Measurements from ENCODE around the gene HIPK1. TPM values are rescaled to one million over a fixed set of nuclear protein-coding genes. Genes with fewer than 3 reads are reported as not detected.

The HIPK1 gene
- total and polyA plus RNA-seq, 12 donors = 7.8 to 91.0 (median 61.2) TPM

DNA sequence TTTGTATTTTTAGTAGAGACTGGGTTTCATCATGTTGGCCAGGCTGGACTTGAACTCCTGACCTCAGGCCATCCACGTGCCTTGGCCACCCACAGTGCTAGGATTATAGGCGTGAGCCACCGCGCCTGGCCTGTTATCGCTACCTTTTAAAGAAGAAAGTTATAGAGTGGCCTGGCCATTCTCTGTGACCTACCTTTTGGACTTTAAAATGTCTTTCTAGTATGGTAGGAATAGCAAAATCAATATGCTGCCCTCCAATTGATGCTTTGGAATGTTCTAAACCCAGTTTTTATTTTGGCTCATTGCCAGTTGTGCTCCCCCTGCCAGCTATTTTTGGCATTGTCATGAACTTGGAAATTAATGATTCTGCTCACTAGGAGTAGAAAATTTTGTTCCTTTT, 19.9 kb downstream of the HIPK1 start:
- DNase-seq (no peak), ATAC-seq (no peak)
- intact Hi-C loops (cut with DNase I) = no loop called here
- Histone ChIP-seq H3K27me3 (no peaks in the 10 kb centered on the region), H3K27ac (no peak overlapping the region), H3K36me3 (peaks cover 0 to 24% (median 0%) of the 10 kb centered on the region in 9 donors), H3K9me3 (no peaks in the 10 kb centered on the region), H3K4me1 (peaks cover 5 to 42% (median 36%) of the 10 kb centered on the region in 9 donors), H3K4me3 (no peak overlapping the region)
- WGBS, 2 donors = 84 to 90% methylated on average over 5 of the region's 5 CpGs
- peak in 7 of 9 donors; percentile 18 to 46 (median 28) for TF ChIP-seq CTCF (IDR thresholded peaks at IDR 0.05)

- no peak for DNase-seq
- no peak for TF ChIP-seq CTCF (IDR thresholded peaks at IDR 0.05)
- 98% methylated on average over 1 of the region's 1 CpG for WGBS, 2 donors
- intact Hi-C loops (cut with DNase I) = no loop called here
- Histone ChIP-seq H3K9me3 (no peaks in the 10 kb centered on the region), H3K4me1 (peaks cover 5 to 40% (median 36%) of the 10 kb centered on the region in 9 donors), H3K27me3 (no peaks in the 10 kb centered on the region), H3K36me3 (peaks cover 0 to 31% (median 8%) of the 10 kb centered on the region in 9 donors), H3K27ac (no peak overlapping the region), H3K4me3 (no peak overlapping the region)
- ATAC-seq = no peak
Measured at GRCh38 chr1:113950908-113951307, 21.8 kb downstream of the HIPK1 start.

DNA sequence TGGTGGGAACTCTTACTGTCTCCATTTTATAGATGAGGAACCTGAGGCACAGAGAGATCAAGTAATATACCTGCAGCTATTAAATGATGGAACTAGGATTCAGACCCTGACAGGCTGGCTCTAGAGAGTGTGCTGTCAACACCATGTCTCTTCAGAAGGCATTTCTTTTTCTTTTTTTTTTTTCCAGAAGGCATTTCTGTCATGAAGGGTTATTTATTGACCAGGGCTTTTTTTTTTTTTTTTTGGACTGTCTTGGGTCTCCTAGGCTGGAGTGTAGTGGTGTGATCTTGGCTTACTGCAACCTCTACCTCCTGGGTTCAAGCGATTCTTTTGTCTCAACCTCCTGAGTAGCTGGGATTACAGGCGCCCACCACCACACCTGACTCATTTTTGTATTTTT, 22.6 kb downstream of the HIPK1 start:
- no peaks in the 10 kb centered on the region for H3K27me3 ChIP-seq
- no peak for DNase-seq
- H3K4me3 ChIP-seq = no peak overlapping the region
- no peaks in the 10 kb centered on the region for H3K9me3 ChIP-seq
- H3K27ac ChIP-seq = no peak overlapping the region
- intact Hi-C loops (cut with DNase I) = no loop called here
- no peak for TF ChIP-seq CTCF (IDR thresholded peaks at IDR 0.05)
- peaks cover 5 to 32% (median 27%) of the 10 kb centered on the region in 9 donors for H3K4me1 ChIP-seq
- 95 to 96% methylated on average over 2 of the region's 2 CpGs for WGBS, 2 donors
- ATAC-seq = no peak
- H3K36me3 ChIP-seq = peaks cover 0 to 39% (median 16%) of the 10 kb centered on the region in 9 donors

DNA sequence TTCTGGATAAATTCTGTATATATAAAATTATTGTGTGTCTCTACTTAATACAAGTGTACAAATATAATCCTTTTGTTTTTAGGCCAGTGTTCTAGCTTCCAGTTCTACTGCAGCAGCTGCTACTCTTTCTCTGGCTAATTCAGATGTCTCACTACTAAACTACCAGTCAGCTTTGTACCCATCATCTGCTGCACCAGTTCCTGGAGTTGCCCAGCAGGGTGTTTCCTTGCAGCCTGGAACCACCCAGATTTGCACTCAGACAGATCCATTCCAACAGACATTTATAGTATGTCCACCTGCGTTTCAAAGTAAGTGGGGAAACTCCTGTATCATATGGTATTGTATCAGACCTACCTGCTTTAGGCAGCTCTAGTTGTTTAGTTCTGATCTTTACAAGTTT, 28.9 kb downstream of the HIPK1 start:
- intact Hi-C loops (cut with DNase I) = no loop called here
- ATAC-seq = no peak
- 89 to 92% methylated on average over 1 of the region's 1 CpG for WGBS, 2 donors

More for the DNA sequence above, 28.9 kb downstream of the HIPK1 start:
- no peaks in the 10 kb centered on the region for H3K9me3 ChIP-seq
- DNase-seq = no peak
- H3K4me1 ChIP-seq = no peaks in the 10 kb centered on the region
- no peak overlapping the region for H3K4me3 ChIP-seq
- no peak overlapping the region for H3K27ac ChIP-seq
- no peaks in the 10 kb centered on the region for H3K27me3 ChIP-seq
- peaks cover 0 to 99% (median 43%) of the 10 kb centered on the region in 9 donors for H3K36me3 ChIP-seq
- no peak for TF ChIP-seq CTCF (IDR thresholded peaks at IDR 0.05)
